Effector memory CD4-positive, alpha-beta T cell (primary cell): ENCODE measurements around the gene RIPK1.

ENCODE experiments used
- DNase-seq, 3 donors: peaks; one replicate each; pipeline ENCODE4 v3.0.0-alpha.2; 2020
- H3K27ac ChIP-seq: 2 replicates; pipeline ENCODE4 v1.7.0; 2013; ENCODE audit warnings: mild to moderate bottlenecking, low read length, moderate library complexity; ENCODE audit not compliant: insufficient read depth, poor library complexity, severe bottlenecking
- H3K27me3 ChIP-seq: replicated peaks from 2 replicates; pipeline ENCODE4 v1.7.0; 2013; ENCODE audit warnings: mild to moderate bottlenecking, low read length; ENCODE audit not compliant: insufficient read depth, control insufficient read depth, poor library complexity, severe bottlenecking
- H3K36me3 ChIP-seq: 2 replicates; pipeline ENCODE4 v1.7.0; 2013; ENCODE audit warnings: mild to moderate bottlenecking, low read length, moderate library complexity; ENCODE audit not compliant: control insufficient read depth, insufficient read depth
- H3K4me1 ChIP-seq: 2 replicates; pipeline ENCODE4 v1.7.0; 2013; ENCODE audit warnings: low read length, mild to moderate bottlenecking; ENCODE audit not compliant: control insufficient read depth, insufficient read depth, poor library complexity, severe bottlenecking
- H3K4me3 ChIP-seq: 2 replicates; pipeline ENCODE4 v1.7.0; 2013; ENCODE audit warnings: low read length, low read depth, mild to moderate bottlenecking; ENCODE audit not compliant: insufficient read depth, poor library complexity, severe bottlenecking
- H3K9me3 ChIP-seq: 2 replicates; pipeline ENCODE4 v1.7.0; 2013; ENCODE audit warnings: mild to moderate bottlenecking, low read length, moderate library complexity; ENCODE audit not compliant: control insufficient read depth

RIPK1 gene

DNA sequence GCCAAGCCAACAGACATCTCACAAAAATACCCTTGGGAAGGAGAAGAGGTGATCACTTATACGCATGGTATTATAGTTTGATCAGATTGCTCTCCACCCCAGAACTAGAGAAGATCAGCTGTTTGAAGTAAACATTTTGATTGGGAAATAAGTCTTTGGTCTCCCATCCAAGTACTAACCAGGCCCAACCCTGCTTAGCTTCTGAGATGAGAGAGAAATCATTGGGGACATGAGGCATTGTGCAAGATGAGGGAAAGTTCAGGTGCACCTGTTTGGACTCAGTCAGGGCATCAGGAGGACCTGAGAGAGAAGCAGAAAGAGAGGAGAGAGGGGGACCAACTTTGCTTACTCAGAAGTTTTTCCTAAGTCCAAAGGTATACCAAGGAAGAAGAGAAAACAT is 11.4 kb downstream of the RIPK1 start:
- Histone ChIP-seq H3K4me3 (no peak overlapping the region), H3K4me1 (peaks cover 14% of the 10 kb centered on the region), H3K27ac (no peak overlapping the region), H3K9me3 (no peaks in the 10 kb centered on the region), H3K36me3 (peaks cover 67% of the 10 kb centered on the region), H3K27me3 (no peaks in the 10 kb centered on the region)
- no peak for DNase-seq

DNA sequence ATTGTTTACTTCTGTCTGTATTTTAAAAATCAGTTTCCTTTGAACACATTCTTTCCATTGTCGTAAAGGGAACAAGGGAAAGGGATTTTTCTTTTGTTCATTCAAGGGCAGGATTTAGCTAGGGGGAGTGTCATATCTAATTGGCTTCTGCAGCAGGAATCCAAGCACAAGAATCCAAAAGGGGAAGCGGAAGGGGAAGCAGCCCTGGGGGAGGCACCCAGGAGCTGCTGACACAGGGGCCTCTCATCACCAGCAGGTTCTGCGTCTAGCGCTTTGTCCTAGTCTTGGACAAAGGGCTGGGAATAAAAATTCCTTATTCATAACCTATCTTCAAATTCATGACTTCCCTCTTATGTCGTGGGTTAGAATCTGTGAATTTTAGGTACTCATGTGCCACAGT is 13.7 kb downstream of the RIPK1 start:
- Histone ChIP-seq H3K27ac (no peak overlapping the region), H3K4me1 (no peaks in the 10 kb centered on the region), H3K9me3 (no peaks in the 10 kb centered on the region), H3K36me3 (peaks cover 88% of the 10 kb centered on the region), H3K27me3 (no peaks in the 10 kb centered on the region), H3K4me3 (no peak overlapping the region)
- DNase-seq, result no peak

DNA sequence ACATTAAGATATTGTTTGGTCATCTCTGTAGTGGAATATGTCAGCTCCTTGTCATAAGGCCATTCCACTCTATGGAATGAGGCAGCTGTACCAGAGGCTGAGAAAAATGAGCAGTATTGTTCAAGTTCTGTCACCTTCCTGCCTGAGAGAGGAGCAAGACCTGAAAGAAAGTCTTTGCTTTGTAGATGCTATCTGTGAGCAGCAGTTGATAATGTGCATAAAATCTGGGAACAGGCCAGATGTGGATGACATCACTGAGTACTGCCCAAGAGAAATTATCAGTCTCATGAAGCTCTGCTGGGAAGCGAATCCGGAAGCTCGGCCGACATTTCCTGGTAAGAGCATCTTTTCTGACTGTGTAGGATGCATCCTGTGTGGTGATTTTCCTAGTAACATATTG is 16.8 kb downstream of the RIPK1 start:
- no peak overlapping the region for H3K27ac ChIP-seq

DNA sequence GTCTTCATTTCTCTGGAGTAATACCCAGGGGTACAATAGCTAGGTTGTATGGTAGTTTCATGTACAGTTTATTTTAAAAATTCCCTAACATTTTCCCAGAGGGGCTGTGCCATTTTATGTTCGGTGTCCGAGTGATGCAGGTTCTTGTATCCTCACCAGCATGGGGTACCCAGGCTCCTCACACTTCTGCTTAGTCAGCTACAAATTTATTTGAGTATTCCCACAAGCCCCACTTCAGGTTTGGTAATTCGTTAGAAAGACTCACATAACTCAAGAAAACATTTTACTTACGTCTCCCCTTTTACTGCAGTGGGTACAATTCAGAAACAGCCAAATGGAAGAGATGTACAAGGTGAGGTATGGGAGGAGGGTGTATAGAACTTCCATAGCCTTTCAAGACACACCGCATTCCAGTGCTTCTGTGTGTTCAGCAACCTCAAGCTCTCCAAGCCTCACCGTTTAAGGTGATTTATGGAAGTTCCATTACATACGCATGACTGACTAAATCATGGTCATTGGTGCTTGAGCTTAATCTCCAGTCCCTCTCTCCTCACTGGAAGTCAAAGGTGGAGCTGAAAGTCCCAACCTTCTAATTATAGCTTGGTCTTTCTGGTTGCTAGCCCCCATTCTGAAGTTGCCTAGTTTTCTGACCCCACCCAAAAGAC is 18.1 kb downstream of the RIPK1 start:
- Histone ChIP-seq H3K9me3 (no peaks in the 10 kb centered on the region), H3K36me3 (peaks cover 74% of the 10 kb centered on the region), H3K27me3 (no peaks in the 10 kb centered on the region), H3K4me3 (no peak overlapping the region), H3K27ac (no peak overlapping the region), H3K4me1 (no peaks in the 10 kb centered on the region)
- DNase-seq, result no peak

More for the DNA sequence above, 16.8 kb downstream of the RIPK1 start:
- H3K36me3 ChIP-seq, result peaks cover 81% of the 10 kb centered on the region
- DNase-seq, result no peak
- H3K4me3 ChIP-seq, result no peak overlapping the region
- no peaks in the 10 kb centered on the region for H3K4me1 ChIP-seq
- H3K27me3 ChIP-seq, result no peaks in the 10 kb centered on the region
- no peaks in the 10 kb centered on the region for H3K9me3 ChIP-seq

DNA sequence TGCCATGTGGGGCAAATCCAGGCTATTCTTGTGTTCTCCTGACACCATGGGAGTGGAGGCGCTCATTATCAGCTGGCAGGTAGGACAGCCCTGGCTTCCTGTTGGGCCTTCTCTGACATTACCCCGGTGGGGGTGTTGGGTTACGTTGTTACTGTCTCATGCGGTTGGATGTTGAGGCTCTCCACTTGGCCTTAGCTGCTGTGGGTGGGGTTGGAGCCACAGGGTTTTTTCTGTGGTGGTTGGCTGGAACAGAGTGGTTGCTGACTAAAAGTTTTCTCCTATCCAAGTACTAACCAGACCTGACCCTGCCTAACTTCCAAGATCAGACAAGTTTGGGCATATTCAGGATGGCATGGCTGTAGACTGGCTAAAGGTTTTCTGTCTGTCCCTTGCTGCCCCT is 20.2 kb downstream of the RIPK1 start:
- Histone ChIP-seq H3K4me1 (no peaks in the 10 kb centered on the region), H3K27ac (no peak overlapping the region), H3K27me3 (no peaks in the 10 kb centered on the region), H3K4me3 (no peak overlapping the region), H3K9me3 (no peaks in the 10 kb centered on the region), H3K36me3 (peaks cover 62% of the 10 kb centered on the region)
- DNase-seq, result no peak

DNA sequence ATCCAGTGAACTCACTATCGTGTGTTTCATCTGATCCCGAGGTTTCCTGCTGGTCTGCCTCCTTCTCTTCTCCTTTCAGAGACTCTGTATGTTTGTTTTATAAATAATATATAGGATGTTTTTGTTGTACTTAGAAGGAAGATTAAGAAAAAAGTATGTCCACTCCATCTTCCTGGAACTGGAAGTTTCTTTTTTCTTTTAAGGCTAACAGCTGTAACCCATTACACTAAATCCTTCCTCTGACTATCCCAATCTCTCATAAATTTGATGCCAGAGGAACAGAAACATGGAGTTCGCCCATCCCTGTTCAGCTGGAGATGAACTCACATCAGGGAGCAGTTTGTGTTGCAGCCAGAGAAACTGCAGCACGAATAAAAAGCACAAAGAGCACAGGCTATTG is 20.7 kb downstream of the RIPK1 start:
- no peaks in the 10 kb centered on the region for H3K4me1 ChIP-seq
- H3K36me3 ChIP-seq, result peaks cover 57% of the 10 kb centered on the region
- no peak overlapping the region for H3K4me3 ChIP-seq
- H3K9me3 ChIP-seq, result no peaks in the 10 kb centered on the region
- DNase-seq, result no peak
- H3K27ac ChIP-seq, result no peak overlapping the region
- no peaks in the 10 kb centered on the region for H3K27me3 ChIP-seq

DNA sequence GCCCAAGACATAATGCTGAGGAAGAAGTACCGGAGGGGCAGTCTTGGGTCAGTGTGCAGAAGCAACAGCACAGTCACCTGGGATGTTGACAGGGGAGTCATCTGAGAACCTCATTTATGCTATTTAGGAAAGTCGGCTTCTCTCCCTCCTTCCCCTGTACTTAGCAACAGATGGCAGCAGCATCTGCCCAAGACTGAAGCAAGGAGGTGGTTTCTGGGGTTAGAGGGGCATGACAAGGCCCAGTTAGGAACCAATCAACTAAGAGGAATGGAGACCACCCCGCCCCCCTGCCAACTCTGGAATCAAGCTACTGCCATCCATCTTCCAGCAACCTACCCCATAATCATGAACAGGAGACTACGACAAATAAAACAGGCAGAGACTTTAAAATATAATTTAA is 21.7 kb downstream of the RIPK1 start:
- no peaks in the 10 kb centered on the region for H3K27me3 ChIP-seq
- H3K4me3 ChIP-seq, result no peak overlapping the region
- H3K36me3 ChIP-seq, result peaks cover 48% of the 10 kb centered on the region
- H3K27ac ChIP-seq, result no peak overlapping the region
- DNase-seq, result no peak
- H3K4me1 ChIP-seq, result no peaks in the 10 kb centered on the region
- H3K9me3 ChIP-seq, result no peaks in the 10 kb centered on the region

DNA sequence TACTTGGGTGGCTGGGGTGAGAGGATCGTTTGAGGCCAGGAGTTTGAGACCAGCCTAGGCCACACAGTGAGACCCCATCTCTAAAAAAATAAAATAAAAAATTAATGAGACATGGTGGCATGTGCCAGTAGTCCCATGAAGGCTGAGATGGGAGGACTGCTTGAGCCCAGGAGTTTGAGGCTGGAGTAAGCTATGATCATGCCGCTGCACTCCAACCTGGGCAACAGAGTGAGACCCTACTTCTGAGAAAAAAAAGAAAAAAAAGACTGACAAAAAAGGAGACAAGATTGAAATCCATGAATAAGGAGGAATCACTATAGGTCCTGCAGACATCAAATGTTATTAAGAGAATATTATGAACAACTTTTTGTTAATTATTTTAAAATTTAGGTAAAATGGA is 26.5 kb downstream of the RIPK1 start:
- H3K9me3 ChIP-seq, result no peaks in the 10 kb centered on the region

DNA sequence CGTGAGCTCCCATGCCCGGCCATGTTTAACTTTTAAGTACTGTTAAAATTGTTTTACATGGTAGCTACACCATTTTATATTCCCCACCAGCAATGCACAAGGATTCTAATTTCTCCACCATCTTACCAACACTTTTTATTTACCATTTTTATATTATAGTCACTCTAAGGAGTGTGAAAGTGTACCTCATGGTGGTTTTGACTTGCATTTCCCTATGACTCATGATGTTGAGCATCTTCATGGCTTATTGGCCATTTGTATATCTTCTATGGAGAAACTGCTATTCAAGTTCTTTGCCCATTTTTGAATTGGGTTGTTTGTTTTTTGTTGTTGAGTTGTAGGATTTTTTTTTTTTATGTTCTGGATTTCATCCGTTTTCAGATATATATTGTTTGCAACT is 34.6 kb downstream of the RIPK1 start:
- no peak overlapping the region for H3K4me3 ChIP-seq
- no peaks in the 10 kb centered on the region for H3K27me3 ChIP-seq
- H3K27ac ChIP-seq, result no peak overlapping the region
- peaks cover 44% of the 10 kb centered on the region for H3K36me3 ChIP-seq
- no peaks in the 10 kb centered on the region for H3K9me3 ChIP-seq
- H3K4me1 ChIP-seq, result no peaks in the 10 kb centered on the region
- DNase-seq, result no peak

More for the DNA sequence above, 26.5 kb downstream of the RIPK1 start:
- Histone ChIP-seq H3K27ac (no peak overlapping the region), H3K36me3 (peaks cover 26% of the 10 kb centered on the region), H3K4me3 (no peak overlapping the region), H3K4me1 (no peaks in the 10 kb centered on the region), H3K27me3 (no peaks in the 10 kb centered on the region)
- DNase-seq, result no peak

DNA sequence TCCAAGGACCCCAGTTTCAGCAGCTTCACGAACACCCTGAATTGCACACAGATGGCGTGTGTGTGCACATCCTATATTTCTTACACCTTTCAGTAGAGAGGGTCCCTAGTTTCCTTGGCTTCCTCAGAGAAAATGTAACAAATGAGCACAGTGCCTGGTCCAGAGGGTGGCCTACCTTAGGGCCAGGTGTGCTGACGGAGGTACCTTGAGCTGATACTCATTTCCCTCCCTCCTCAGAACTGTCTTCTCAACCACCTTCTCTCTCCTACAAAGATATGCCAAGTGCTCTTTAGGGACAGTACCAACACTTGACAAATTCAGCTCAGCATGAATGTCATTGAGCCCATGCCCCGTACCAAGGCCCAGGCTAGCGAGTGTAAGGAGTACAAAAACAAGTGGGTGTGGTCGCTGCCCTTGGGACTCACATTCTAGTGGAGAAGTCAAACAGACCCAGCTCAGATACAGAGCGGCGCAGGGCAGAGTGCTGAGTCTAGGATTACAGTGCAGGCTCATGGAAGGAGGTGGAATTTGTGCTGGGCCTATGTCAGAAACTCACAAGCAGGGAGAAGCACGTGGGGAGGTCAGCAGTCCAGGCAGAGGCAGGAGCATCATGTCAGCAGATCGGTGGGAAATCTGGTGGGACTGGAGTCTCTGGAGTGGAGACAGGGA is 40.6 kb downstream of the RIPK1 start:
- Histone ChIP-seq H3K27ac (no peak overlapping the region), H3K4me1 (no peaks in the 10 kb centered on the region), H3K9me3 (no peaks in the 10 kb centered on the region), H3K27me3 (no peaks in the 10 kb centered on the region), H3K36me3 (peaks cover 75% of the 10 kb centered on the region), H3K4me3 (no peak overlapping the region)
- DNase-seq, result no peak
